ENCODE data around the gene COMMD1.
"Not testable (repeated sequence)": the region's sequence is repeated elsewhere in the genome, so short reads cannot be mapped to it uniquely, and the experiment has no call there.

COMMD1 gene

GRCh38 chr2:62001431-62001830, 96.0 kb downstream of the COMMD1 start:
- no peak overlapping the region for H3K9ac ChIP-seq (ENCODE audit: low read depth, low read length)
- H3K9me3 ChIP-seq (ENCODE audit: insufficient read depth, low read depth, low read length) = no peaks in the 10 kb centered on the region
- H3K4me1 ChIP-seq (ENCODE audit: insufficient read depth, low read length) = no peaks in the 10 kb centered on the region
- H3K36me3 ChIP-seq (ENCODE audit: insufficient read depth, low read depth, low read length) = no peaks in the 10 kb centered on the region
- H3K27me3 ChIP-seq (ENCODE audit: insufficient read depth, low read length) = no peaks in the 10 kb centered on the region
- H3K4me3 ChIP-seq (ENCODE audit: low read length) = no peak overlapping the region
- H3K27ac ChIP-seq (ENCODE audit: low read length) = no peak overlapping the region

- not testable (repeated sequence) for H3K36me3 ChIP-seq (ENCODE audit: insufficient read depth, low read depth, low read length); H3K4me1 ChIP-seq (ENCODE audit: insufficient read depth, low read length); H3K27ac ChIP-seq (ENCODE audit: low read length); H3K27me3 ChIP-seq (ENCODE audit: insufficient read depth, low read length); H3K9ac ChIP-seq (ENCODE audit: low read depth, low read length); H3K9me3 ChIP-seq (ENCODE audit: insufficient read depth, low read depth, low read length); H3K4me3 ChIP-seq (ENCODE audit: low read length)
Observed at GRCh38 chr2:62004428-62004827, 99.0 kb downstream of the COMMD1 start.

GRCh38 chr2:62007555-62007954, 102.1 kb downstream of the COMMD1 start:
- Histone ChIP-seq H3K4me1 (ENCODE audit: insufficient read depth, low read length) (peaks cover 2% of the 10 kb centered on the region; the same call in 1 of the 2 replicates), H3K27ac (ENCODE audit: low read length) (no peak overlapping the region)

GRCh38 chr2:62010632-62011256, 105.3 kb downstream of the COMMD1 start:
- H3K27me3 ChIP-seq (ENCODE audit: insufficient read depth, low read length) = no peaks in the 10 kb centered on the region
- H3K27ac ChIP-seq (ENCODE audit: low read length) = no peak overlapping the region

More at GRCh38 chr2:62007555-62007954, 102.1 kb downstream of the COMMD1 start:
- Histone ChIP-seq H3K36me3 (ENCODE audit: insufficient read depth, low read depth, low read length) (no peaks in the 10 kb centered on the region), H3K9ac (ENCODE audit: low read depth, low read length) (no peak overlapping the region), H3K27me3 (ENCODE audit: insufficient read depth, low read length) (no peaks in the 10 kb centered on the region), H3K9me3 (ENCODE audit: insufficient read depth, low read depth, low read length) (no peaks in the 10 kb centered on the region), H3K4me3 (ENCODE audit: low read length) (no peak overlapping the region)

GRCh38 chr2:62013641-62014040, 108.2 kb downstream of the COMMD1 start:
- Histone ChIP-seq H3K4me3 (ENCODE audit: low read length) (no peak overlapping the region), H3K27me3 (ENCODE audit: insufficient read depth, low read length) (no peaks in the 10 kb centered on the region), H3K9me3 (ENCODE audit: insufficient read depth, low read depth, low read length) (no peaks in the 10 kb centered on the region), H3K9ac (ENCODE audit: low read depth, low read length) (no peak overlapping the region), H3K36me3 (ENCODE audit: insufficient read depth, low read depth, low read length) (no peaks in the 10 kb centered on the region), H3K4me1 (ENCODE audit: insufficient read depth, low read length) (peaks cover 2% of the 10 kb centered on the region; the same call in 1 of the 2 replicates), H3K27ac (ENCODE audit: low read length) (no peak overlapping the region)

More at GRCh38 chr2:62010632-62011256, 105.3 kb downstream of the COMMD1 start:
- H3K9me3 ChIP-seq (ENCODE audit: insufficient read depth, low read depth, low read length) = no peaks in the 10 kb centered on the region
- no peak overlapping the region for H3K4me3 ChIP-seq (ENCODE audit: low read length)
- no peaks in the 10 kb centered on the region for H3K36me3 ChIP-seq (ENCODE audit: insufficient read depth, low read depth, low read length)
- H3K4me1 ChIP-seq (ENCODE audit: insufficient read depth, low read length) = peaks cover 2% of the 10 kb centered on the region; the same call in 1 of the 2 replicates
- no peak overlapping the region for H3K9ac ChIP-seq (ENCODE audit: low read depth, low read length)

GRCh38 chr2:62014102-62014501, 108.6 kb downstream of the COMMD1 start:
- Histone ChIP-seq H3K27ac (ENCODE audit: low read length) (no peak overlapping the region), H3K4me1 (ENCODE audit: insufficient read depth, low read length) (peaks cover 2% of the 10 kb centered on the region; the same call in 1 of the 2 replicates), H3K36me3 (ENCODE audit: insufficient read depth, low read depth, low read length) (no peaks in the 10 kb centered on the region), H3K27me3 (ENCODE audit: insufficient read depth, low read length) (no peaks in the 10 kb centered on the region), H3K4me3 (ENCODE audit: low read length) (no peak overlapping the region), H3K9me3 (ENCODE audit: insufficient read depth, low read depth, low read length) (no peaks in the 10 kb centered on the region), H3K9ac (ENCODE audit: low read depth, low read length) (no peak overlapping the region)

- H3K9me3 ChIP-seq (ENCODE audit: insufficient read depth, low read depth, low read length) = no peaks in the 10 kb centered on the region
- no peak overlapping the region for H3K9ac ChIP-seq (ENCODE audit: low read depth, low read length)
- H3K4me1 ChIP-seq (ENCODE audit: insufficient read depth, low read length) = no peaks in the 10 kb centered on the region
Observed at GRCh38 chr2:62016957-62017356, 111.5 kb downstream of the COMMD1 start.

GRCh38 chr2:62029910-62030309, 124.4 kb downstream of the COMMD1 start:
- Histone ChIP-seq H3K9ac (ENCODE audit: low read depth, low read length) (no peak overlapping the region), H3K36me3 (ENCODE audit: insufficient read depth, low read depth, low read length) (no peaks in the 10 kb centered on the region), H3K9me3 (ENCODE audit: insufficient read depth, low read depth, low read length) (no peaks in the 10 kb centered on the region), H3K4me3 (ENCODE audit: low read length) (no peak overlapping the region), H3K27ac (ENCODE audit: low read length) (no peak overlapping the region), H3K4me1 (ENCODE audit: insufficient read depth, low read length) (peaks cover 8% of the 10 kb centered on the region; the same call in 1 of the 2 replicates), H3K27me3 (ENCODE audit: insufficient read depth, low read length) (no peaks in the 10 kb centered on the region)

More at GRCh38 chr2:62016957-62017356, 111.5 kb downstream of the COMMD1 start:
- Histone ChIP-seq H3K36me3 (ENCODE audit: insufficient read depth, low read depth, low read length) (no peaks in the 10 kb centered on the region), H3K27ac (ENCODE audit: low read length) (no peak overlapping the region), H3K27me3 (ENCODE audit: insufficient read depth, low read length) (no peaks in the 10 kb centered on the region), H3K4me3 (ENCODE audit: low read length) (no peak overlapping the region)

GRCh38 chr2:62030902-62031301, 125.4 kb downstream of the COMMD1 start:
- Histone ChIP-seq H3K4me3 (ENCODE audit: low read length) (no peak overlapping the region), H3K4me1 (ENCODE audit: insufficient read depth, low read length) (peaks cover 8% of the 10 kb centered on the region; the same call in 1 of the 2 replicates), H3K36me3 (ENCODE audit: insufficient read depth, low read depth, low read length) (no peaks in the 10 kb centered on the region), H3K27me3 (ENCODE audit: insufficient read depth, low read length) (no peaks in the 10 kb centered on the region), H3K9me3 (ENCODE audit: insufficient read depth, low read depth, low read length) (no peaks in the 10 kb centered on the region), H3K9ac (ENCODE audit: low read depth, low read length) (no peak overlapping the region), H3K27ac (ENCODE audit: low read length) (no peak overlapping the region)

- no peak overlapping the region for H3K27ac ChIP-seq (ENCODE audit: low read length)
- no peaks in the 10 kb centered on the region for H3K9me3 ChIP-seq (ENCODE audit: insufficient read depth, low read depth, low read length)
- H3K36me3 ChIP-seq (ENCODE audit: insufficient read depth, low read depth, low read length) = no peaks in the 10 kb centered on the region
- no peak overlapping the region for H3K9ac ChIP-seq (ENCODE audit: low read depth, low read length)
- H3K27me3 ChIP-seq (ENCODE audit: insufficient read depth, low read length) = no peaks in the 10 kb centered on the region
- peaks cover 8% of the 10 kb centered on the region; the same call in 1 of the 2 replicates for H3K4me1 ChIP-seq (ENCODE audit: insufficient read depth, low read length)
- H3K4me3 ChIP-seq (ENCODE audit: low read length) = no peak overlapping the region
Observed at GRCh38 chr2:62032096-62032495, 126.6 kb downstream of the COMMD1 start.

- H3K27ac ChIP-seq (ENCODE audit: low read length) = no peak overlapping the region
- H3K4me3 ChIP-seq (ENCODE audit: low read length) = no peak overlapping the region
- H3K9ac ChIP-seq (ENCODE audit: low read depth, low read length) = no peak overlapping the region
- no peaks in the 10 kb centered on the region for H3K27me3 ChIP-seq (ENCODE audit: insufficient read depth, low read length)
- H3K36me3 ChIP-seq (ENCODE audit: insufficient read depth, low read depth, low read length) = no peaks in the 10 kb centered on the region
- no peaks in the 10 kb centered on the region for H3K9me3 ChIP-seq (ENCODE audit: insufficient read depth, low read depth, low read length)
- H3K4me1 ChIP-seq (ENCODE audit: insufficient read depth, low read length) = peaks cover 8% of the 10 kb centered on the region; the same call in 1 of the 2 replicates
Observed at GRCh38 chr2:62034715-62035114, 129.2 kb downstream of the COMMD1 start.

GRCh38 chr2:62036229-62036628, 130.8 kb downstream of the COMMD1 start:
- H3K9me3 ChIP-seq (ENCODE audit: insufficient read depth, low read depth, low read length) = no peaks in the 10 kb centered on the region
- H3K4me3 ChIP-seq (ENCODE audit: low read length) = no peak overlapping the region
- H3K27ac ChIP-seq (ENCODE audit: low read length) = no peak overlapping the region
- no peaks in the 10 kb centered on the region for H3K36me3 ChIP-seq (ENCODE audit: insufficient read depth, low read depth, low read length)
- no peak overlapping the region for H3K9ac ChIP-seq (ENCODE audit: low read depth, low read length)
- H3K27me3 ChIP-seq (ENCODE audit: insufficient read depth, low read length) = no peaks in the 10 kb centered on the region
- peaks cover 8% of the 10 kb centered on the region; the same call in 1 of the 2 replicates for H3K4me1 ChIP-seq (ENCODE audit: insufficient read depth, low read length)
